GM04504 (cell line): ENCODE data around the gene TBXA2R.

Source experiments
- DNase-seq: peaks from one replicate; pipeline ENCODE4 v3.0.0-alpha.2; 2012; ENCODE audit warnings: low read depth

TBXA2R gene

DNA sequence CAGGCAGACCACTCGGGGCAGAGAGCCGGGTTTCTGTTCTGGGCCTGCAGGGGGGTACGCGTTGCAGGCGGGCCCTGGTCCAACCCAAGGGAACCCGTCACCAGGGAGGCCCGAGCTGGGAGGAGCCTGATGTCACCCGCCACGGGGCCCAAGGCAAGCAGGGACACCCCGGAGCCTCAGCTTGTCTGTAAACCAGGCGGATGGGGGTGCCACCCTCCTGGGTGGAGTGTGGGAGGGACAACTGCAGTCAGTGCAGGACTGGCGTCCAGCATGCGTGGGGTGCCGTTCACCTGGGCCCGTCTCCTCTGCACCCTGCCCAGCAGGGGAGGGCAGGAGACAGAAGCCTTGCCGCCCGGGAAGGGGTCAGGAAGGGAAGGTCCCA is 12.9 kb upstream of the TBXA2R start:
- no peak for DNase-seq

DNA sequence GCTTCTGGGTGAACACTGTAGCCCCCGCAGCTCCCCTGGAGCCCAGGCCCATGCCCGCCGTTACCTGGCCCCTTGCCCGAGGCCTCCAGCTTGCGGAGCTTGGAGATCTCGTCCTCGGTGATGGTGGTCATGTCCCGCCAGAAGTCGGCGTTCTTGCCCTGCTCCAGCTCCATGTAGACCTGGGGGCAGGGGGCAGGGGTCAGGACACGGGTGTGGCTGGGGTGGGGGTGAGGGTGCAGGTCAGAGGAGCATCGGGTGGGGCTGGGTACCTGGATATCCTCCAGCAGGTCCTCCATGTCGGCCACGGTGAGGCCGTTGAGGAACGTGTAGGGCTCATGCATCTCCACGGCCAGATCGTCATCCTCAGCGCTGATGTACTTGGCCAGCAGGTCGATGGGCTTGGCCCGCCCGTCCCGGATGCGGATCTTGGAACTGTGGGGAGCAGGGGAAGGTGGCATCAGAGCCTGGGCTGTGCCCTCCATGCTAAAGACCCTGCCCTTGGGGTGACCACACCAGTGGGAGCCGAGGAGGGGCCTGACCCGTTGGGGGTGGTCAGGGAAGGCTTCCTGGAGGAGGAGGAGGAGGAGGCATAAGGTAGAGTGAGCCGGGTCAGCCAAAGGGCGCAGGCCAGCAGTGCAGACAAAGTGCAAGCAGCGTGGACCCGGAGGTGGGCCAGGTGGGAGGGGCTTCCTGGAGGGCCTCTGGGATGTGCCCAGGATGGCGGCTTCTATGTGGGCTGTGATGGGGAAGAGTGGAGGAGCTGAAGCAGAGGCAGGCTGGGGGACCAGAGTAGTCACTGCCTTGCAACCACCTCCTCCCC is 12.3 kb upstream of the TBXA2R start:
- DNase-seq: no peak

DNA sequence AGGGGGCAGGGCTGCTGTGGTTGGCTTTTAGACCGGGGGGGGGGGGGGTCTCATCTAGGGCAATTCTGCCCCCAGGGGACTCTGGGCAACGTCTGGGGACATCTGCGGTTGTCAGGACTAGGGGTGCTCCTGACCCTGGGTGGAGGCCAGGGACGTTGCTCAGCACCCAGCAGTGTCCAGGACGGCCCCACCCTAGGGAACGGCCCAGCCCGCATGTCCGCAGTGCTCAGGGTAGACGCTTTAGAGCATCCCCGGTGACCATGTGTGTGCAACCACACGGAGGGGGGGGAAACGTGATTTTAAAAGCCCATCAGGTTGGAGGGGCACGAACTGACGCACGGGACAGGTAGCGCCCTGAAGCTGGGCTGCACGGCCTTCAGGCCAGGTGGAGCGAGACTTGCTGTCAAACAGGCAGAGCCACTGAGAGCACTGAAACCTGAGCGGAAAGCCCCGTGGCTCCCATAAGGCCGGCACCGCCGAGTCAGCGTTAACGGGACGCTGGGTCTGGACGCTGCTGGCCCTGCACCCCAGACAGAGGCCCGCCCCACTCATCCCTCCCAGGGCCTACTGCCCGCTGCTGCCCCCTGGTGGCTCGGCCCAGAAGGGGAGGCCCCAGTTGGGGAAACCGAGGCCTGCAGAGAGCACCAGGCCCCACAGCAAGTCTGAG is 11.6 kb upstream of the TBXA2R start:
- DNase-seq: no peak

DNA sequence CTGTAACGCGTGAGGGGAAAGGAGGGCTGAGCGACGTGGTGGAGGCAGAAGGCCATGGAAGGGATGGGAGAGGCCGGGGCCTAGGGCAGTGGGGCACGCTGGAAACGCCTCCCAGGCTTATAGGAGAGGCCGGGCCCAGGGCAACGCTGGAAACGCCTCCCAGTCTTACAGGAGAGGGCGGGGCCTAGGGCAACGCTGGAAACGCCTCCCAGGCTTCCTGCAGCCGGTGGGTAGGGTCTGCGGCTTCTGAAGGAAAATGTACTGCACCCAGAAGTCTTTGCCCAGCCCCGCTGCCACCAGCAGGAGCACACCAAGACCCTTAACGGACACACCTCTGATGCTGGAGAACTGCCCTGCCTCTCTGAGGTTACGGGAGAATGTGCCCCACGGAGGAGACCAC is 10.8 kb upstream of the TBXA2R start:
- no peak for DNase-seq

GRCh38 chr19:3615524-3616135 is 9.0 kb upstream of the TBXA2R start:
- no peak for DNase-seq

DNA sequence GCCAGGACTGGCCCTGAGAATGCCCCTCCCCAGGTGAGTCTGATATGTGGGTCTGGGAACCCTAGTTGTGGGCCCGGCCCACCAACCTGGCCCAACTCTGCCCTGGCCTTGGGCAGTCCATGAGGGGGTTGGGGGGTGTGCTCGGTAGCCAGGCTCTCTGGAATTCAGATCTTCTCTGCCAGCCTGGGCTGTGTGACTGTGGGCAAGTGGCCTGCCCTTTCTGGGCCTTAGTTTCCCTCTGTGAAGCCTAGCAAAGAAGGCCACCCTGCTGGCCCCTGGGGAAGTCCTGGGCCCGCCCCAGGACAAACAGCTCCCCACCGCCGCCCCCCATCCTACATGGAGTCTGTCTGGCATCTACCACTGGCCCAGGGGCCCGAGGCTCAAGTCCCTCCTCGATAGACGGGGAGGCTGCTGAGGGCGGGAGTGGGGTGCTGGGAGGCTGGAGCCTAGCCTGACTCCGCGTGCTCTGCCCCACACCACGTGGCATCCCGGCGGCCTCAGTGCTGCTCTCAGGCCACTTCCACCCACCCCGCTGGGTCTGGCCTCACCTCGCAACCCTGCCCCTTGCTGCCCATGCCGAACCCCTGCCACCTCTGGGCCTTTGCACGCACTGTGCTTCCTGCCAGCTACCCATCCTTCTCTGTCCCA is 8.3 kb upstream of the TBXA2R start:
- no peak for DNase-seq

GRCh38 chr19:3613818-3614661 is 7.4 kb upstream of the TBXA2R start:
- no peak for DNase-seq

DNA sequence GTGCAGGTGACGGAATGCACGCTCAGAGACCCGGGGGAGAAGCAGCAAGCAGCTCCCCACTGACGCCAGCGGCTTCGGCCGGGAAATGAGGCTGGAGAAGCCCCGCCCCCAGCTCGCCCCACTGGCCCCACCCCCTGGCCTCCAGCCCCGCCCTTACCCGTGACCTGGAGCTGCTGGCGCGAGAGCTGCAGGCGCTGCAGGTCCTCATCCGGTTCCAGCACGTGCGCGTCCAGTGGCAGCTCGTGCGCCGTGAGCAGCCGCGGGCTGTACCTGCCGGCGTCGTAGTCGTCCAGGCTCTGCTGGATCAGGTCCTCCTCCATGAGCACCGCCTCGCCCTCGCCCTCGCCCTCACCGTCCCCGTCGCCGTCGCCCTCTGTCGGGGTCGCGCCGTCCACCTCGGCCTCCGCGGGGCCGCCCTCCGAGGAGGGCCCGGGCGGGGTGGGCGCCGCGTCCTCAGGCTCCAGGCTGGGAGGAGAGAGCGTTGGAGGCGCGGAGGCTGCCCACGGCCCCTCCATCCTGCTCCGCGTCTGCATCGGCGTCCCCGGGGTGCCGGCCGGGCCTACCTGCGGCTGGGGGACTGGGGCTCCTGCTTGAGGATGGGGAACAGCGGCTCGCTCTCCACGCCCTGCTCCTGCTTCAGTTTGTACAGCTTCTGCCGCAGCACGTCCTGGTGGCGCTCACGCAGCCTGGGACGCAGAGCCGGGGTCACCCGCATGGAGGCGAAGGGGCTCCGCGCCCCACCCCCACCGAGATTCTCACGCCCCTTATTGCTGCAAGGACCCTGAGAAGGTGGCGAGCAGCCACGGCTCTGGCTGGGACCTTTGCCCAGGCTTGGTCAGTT is 6.4 kb upstream of the TBXA2R start:
- no peak for DNase-seq

DNA sequence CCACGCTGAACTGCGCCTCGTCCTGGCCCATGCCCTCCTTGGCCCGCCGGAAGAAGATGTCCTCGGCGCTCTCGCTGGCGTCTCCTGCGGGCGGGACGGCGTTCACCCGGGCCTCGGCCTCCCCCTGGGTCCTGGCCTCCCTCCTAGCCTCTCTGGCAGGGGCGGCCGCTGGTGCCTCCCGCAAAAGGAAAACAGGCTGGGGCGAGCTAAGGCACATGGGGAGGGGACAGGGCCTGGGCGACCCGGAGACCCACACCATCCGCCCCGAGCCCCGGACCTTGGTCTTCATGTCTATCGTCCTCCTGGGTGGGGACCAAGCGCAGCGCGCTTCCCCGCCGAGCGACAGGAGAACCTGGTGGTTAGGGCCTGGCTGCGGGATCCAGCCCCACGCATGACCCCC is 5.7 kb upstream of the TBXA2R start:
- DNase-seq: no peak

- DNase-seq: no peak
Observed at GRCh38 chr19:3611841-3612240, 5.2 kb upstream of the TBXA2R start.

- no peak for DNase-seq
Observed at GRCh38 chr19:3610745-3611717, 4.4 kb upstream of the TBXA2R start.

DNA sequence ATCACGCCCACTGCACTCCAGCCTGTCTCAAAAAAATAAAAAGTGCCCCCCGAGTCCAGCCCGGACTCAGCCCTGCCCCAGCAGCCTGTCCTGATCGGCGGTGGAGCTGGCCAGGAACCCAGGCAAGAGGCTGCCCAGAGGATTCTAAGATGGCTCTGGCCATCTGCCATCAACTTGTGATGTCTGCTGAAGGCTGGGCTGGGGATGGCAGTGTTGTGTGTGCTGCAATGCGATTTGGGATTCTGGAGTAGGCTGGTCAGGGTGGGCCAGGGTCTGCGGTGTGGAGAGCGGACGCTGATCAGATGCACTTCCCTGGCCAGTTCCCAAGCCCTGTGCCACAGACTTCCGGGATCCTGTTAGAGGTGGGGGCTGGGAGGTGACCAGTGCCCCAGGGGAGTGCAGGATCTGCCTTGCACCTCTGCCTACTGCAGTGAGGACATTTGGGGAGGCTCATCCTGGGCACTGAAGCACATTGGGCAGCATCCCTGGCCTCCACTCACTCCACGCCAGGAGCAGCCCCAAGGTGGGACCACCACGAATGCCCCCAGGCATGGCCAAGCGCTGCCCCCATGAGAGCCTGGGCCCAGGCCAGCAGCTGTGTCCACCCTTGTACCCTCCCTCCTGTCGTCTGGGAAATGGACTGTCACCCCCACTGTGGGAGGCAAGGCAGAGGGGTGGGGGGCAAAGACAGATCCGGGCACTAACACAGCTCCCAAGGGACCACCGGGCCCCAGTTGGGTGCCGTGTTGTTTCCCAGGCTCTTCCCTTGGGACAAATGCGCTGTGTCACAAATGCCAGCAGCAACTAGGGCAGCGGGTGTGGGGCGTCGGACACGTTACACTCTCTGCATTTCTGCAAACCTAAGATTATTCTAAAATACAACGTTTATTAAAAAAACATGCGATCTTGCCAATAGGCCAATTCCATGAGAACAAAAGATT is 3.4 kb upstream of the TBXA2R start:
- no peak for DNase-seq

DNA sequence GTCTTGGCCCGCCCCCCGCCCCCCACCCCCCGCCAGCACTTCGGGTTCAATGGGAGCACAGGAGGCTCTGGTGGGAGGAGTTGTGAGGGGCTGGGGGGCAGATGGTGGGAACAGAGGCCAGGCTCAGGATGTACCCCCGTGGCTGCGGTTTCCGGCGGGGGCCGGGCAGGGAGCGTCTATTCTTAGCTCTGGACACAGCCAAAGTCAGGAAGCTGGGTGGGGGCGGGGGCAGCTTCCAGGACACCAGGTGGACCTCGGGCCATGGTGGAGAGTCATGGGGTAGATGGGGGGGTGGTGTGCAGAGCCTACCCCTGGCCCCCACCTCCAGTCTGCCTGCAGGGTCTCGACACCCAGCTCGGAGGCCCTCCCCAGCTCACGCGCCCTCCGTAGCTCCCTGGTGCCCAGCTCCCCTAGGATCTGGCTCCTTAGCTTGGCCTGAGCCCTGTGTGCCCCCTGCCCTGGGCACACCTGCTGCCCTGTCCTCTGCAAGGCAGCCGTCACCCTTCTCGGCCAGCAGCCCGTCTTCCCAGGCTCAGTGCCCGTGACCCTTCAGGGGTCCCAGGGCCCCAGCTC is 2.2 kb upstream of the TBXA2R start:
- no peak for DNase-seq

- no peak for DNase-seq
Observed at GRCh38 chr19:3608079-3608641, 1.5 kb upstream of the TBXA2R start.

DNA sequence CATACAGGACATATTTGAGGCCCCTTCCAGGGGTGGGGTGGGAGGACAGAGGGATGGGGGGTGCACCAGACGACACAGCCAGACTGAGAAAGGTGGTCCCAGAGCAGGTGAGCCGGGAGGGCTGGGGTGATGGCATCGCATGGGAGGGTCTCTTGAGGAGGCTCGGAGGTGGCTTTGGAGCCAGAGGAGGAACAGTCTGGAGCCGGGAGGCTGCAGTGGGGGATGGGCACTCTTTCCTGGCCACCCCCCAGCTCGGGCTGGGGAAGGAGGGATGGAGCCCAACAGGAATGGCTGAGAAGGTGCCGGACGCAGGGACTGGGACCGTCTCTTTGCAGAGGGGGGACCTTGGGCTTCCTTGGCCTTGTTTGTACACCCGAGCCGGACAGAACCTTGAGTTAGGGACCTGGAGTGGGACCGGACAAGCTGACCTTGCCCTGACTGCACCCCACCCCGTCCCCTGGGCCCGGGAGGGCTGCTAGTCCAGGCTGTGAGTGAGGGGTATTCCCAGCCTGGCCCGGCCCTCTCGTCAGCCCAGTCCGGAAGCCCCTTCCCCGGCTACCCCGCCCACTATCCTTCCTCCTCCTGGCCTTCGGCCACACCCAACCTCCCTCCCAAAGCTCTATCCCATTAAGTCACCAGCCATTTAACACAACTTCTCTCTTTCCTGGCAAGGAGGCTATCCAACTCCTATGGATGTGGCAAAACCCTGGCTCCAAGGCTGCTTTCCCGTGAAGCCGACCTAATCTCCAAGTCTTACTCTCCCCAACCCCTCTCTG is 816 bp upstream of the TBXA2R start:
- no peak for DNase-seq

DNA sequence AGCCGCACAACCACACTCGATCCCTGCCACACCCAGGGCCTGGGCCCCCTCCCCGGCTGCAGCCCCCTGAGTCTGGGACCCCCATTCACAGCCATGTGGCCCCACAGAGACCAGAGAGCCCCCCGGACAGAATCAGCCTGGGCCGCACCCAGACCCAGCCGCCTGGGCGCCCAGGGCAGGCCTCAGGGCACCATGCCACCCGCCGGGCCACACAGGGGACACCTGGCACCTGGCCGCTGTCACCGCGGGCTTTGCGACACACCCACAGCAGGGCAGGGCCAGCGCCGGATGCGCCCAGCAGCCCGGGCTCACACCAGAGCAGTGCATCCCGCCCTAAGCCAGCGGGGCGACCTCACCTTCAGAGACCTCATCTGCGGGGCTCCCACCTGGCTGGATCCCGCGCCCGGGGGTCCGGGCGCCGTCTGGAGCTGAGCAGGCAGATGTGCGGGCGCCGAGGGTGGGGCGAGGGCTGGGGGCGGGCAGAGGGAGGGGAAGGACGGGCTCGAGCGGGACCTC is 443 bp downstream of the TBXA2R start:
- no peak for DNase-seq

GRCh38 chr19:3605770-3606169 is 905 bp downstream of the TBXA2R start:
- no peak for DNase-seq
